Body of pancreas (tissue), 4 donors: ENCODE results near the gene NPW. TPM values are rescaled to one million over a fixed set of nuclear protein-coding genes. Genes with fewer than 3 reads are reported as not detected.
A peak's percentile ranks its signal among the peaks of the same experiment; 100 is the strongest.

Experiments
- ATAC-seq: fragments of 150-250 bp; one replicate; pipeline ENCODE4 v1.9.1; 2016
- DNase-seq, 4 donors: peaks; one replicate each; pipeline ENCODE4 v3.0.0-alpha.2; 2019
- H3K27ac ChIP-seq, 4 donors: fragments of 200-600 bp; sonication (generic); 1 replicate in 3 of 4; 2 replicates in 1 of 4; pipeline versions ENCODE4 v1.5.1 to v1.6.1; 2016 to 2019; ENCODE audit warnings: mild to moderate bottlenecking in 1 of 4, mixed read lengths in 1 of 4, moderate library complexity in 1 of 4
- H3K27me3 ChIP-seq, 2 donors: fragments of 200-600 bp; sonication (generic); one replicate each; pipeline ENCODE4 v1.6.0; 2016; ENCODE audit warnings: mild to moderate bottlenecking in 1 of 2
- H3K36me3 ChIP-seq, 2 donors: fragments of 200-600 bp; sonication (generic); replicated peaks in 1 of 2; 2 replicates each; pipeline ENCODE4 v1.5.1; 2016; ENCODE audit warnings: low read depth in 2 of 2; ENCODE audit not compliant: insufficient read depth in 1 of 2
- H3K4me1 ChIP-seq: fragments of 200-600 bp; sonication (generic); one replicate; pipeline ENCODE4 v1.6.0; 2016
- H3K4me3 ChIP-seq, 2 donors: fragments of 200-600 bp; sonication (generic); 1 replicate in 1 of 2; 2 replicates in 1 of 2; pipeline ENCODE4 v1.5.1; 2016 to 2019
- H3K9me3 ChIP-seq, 3 donors: fragments of 200-600 bp; sonication (generic); 1 replicate in 2 of 3; 2 replicates in 1 of 3; pipeline ENCODE4 v1.5.1; 2016
- POLR2A ChIP-seq, 3 donors: fragments of 450-650 bp; IDR thresholded peaks; one replicate each; pipeline ENCODE4 v1.6.1; 2016; ENCODE audit warnings: antibody characterized with exemption in 3 of 3, mild to moderate bottlenecking in 2 of 3
- WGBS, 2 donors: methylation state at CpG; one replicate each; pipeline ENCODE4 v1.1.5; 2017; 5-methylcytosine and 5-hydroxymethylcytosine counted together
- intact Hi-C: fragments of 100-400 bp; cut with DNase I; formaldehyde crosslinking; loops from one replicate; pipeline ENCODE4 v1.15.1; 2023
- total RNA-seq, 2 donors: library from RNA; depleted of rRNA; stranded (reverse); fragments of >200 nt; gene quantifications; one replicate each; pipeline ENCODE4 v1.1.0, GENCODE V29; 2016
- TF ChIP-seq, protein P1 (sequence below), 7 experiments: fragments of 450-650 bp in 4 of 7; fragments of 200-600 bp in 3 of 7; sonication (generic) in 3 of 7; IDR thresholded peaks; one replicate each; pipeline ENCODE4 v1.5.1; 2016 to 2019; ENCODE audit warnings: antibody characterized with exemption in 7 of 7

The NPW gene
- total RNA-seq, 2 donors from 2014 or later, result not detected

DNA sequence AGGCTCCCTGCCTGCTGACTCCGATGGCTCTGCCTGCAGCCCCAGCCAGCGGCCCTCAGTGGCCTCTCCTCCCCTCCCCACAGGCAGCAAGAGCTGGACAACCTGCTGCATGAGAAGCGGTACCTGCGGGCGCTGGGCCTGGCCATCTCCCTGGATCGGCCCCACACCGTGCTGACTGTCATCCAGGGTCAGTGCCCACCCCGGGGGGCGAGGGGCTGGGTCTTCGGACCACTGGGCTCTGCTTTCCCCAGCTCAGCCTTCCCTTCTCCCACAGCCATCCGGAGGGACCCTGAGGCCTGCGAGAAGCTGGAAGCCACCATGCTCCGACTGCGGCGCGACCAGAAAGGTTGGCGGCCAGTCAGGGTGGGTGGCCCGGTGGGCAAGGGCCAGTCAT is 41.7 kb upstream of the NPW start:
- intact Hi-C loops, result no loop called here
- Histone ChIP-seq H3K27me3 (no peaks in the 10 kb centered on the region), H3K36me3 (peaks cover 0 to 20% of the 10 kb centered on the region in 2 donors), H3K4me3 (no peak overlapping the region), H3K9me3 (no peaks in the 10 kb centered on the region), H3K27ac (no peak overlapping the region), H3K4me1 (peaks cover 54% of the 10 kb centered on the region)
- no peak for TF ChIP-seq POLR2A (IDR thresholded peaks at IDR 0.05)
- TF ChIP-seq, protein P1, sequence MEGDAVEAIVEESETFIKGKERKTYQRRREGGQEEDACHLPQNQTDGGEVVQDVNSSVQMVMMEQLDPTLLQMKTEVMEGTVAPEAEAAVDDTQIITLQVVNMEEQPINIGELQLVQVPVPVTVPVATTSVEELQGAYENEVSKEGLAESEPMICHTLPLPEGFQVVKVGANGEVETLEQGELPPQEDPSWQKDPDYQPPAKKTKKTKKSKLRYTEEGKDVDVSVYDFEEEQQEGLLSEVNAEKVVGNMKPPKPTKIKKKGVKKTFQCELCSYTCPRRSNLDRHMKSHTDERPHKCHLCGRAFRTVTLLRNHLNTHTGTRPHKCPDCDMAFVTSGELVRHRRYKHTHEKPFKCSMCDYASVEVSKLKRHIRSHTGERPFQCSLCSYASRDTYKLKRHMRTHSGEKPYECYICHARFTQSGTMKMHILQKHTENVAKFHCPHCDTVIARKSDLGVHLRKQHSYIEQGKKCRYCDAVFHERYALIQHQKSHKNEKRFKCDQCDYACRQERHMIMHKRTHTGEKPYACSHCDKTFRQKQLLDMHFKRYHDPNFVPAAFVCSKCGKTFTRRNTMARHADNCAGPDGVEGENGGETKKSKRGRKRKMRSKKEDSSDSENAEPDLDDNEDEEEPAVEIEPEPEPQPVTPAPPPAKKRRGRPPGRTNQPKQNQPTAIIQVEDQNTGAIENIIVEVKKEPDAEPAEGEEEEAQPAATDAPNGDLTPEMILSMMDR (IDR thresholded peaks at IDR 0.05), result no peak
- ATAC-seq (no peak), DNase-seq (no peak)
- WGBS, 2 donors, result 83 to 92% methylated on average over 1 to 15 of the region's 18 CpGs

DNA sequence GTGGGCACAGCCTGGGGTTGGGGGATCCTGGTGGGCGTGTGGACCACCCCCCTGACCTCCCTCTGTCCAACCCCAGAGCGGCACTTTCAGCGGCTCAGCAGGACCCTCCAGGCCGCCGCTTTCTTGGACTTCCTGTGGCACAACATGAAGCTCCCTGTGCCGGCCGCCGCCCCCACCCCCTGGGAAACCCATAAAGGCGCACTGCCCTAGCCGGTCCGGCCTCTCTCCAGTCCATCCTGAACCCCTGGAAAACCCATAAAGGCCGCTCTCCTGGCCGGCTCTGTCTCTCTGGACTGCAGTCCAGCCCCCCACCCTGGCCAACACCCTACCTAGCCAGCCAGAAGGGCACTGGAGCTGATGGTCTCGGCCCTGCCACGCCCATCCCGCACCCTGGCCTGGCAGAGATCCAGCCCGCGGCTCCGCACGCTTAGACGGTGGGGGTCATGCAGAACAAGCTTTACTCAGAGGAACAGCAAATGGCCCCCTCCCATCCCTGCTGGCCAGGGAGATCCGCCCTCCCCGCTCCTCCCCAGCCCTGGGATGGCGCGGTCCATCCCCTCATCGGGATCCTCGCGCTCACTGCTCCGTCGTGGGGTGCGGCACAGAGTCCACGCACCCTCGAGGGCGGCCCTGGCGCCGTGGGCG is 41.0 kb upstream of the NPW start:
- TF ChIP-seq, protein P1 (IDR thresholded peaks at IDR 0.05), result no peak
- no peak for TF ChIP-seq POLR2A (IDR thresholded peaks at IDR 0.05)
- Histone ChIP-seq H3K4me1 (peaks cover 54% of the 10 kb centered on the region), H3K27ac (peak overlapping the region in 3 of 4 donors; percentile 52 to 78 (median 74)), H3K4me3 (peak overlapping the region in 1 of 2 donors; percentile 16), H3K27me3 (no peaks in the 10 kb centered on the region), H3K9me3 (no peaks in the 10 kb centered on the region), H3K36me3 (peaks cover 0 to 20% of the 10 kb centered on the region in 2 donors)
- intact Hi-C loops, result no loop called here
- 49 to 100% methylated on average over 2 to 34 of the region's 37 CpGs for WGBS, 2 donors
- no peak for DNase-seq
- no peak for ATAC-seq

DNA sequence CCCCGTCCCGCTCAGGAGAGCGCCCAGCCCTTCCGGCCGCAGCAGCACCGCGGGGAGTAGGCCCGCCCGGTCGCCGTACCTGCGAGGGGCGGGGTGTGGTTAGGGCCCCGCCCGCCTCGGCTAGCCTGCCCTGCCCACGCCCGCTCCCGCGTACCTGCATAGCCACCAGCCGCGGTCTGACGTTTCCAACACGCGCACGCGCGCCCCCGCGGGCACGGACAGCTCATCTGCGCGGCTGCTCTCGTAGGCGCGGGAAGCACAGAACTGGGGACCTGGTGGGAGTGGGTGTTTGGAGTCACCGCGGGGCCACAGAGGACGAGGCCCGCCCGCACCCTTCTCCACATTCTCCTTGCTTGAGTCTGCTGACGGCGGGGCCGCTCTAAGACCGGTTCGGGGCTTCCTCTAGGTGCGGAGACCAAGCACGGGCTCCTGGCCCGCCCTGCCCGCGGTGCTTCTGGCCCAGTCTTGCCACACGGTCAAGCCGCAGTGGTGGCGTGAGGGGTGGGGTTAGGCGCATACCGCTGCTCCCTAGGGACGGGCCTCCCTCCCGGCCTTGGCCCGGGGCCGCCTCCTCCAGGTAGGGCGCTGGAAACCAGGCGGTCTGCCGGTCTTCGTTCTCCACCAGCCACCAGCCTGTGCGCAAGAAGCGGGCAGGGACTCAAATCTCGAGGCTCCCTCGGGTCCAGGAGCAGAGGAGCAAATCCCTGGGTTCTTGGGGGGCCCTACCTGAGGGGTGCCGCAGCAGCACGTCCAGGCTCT is 40.1 kb upstream of the NPW start:
- Histone ChIP-seq H3K27ac (peak overlapping the region; percentile 2 to 78 (median 63)), H3K4me1 (peaks cover 52% of the 10 kb centered on the region), H3K9me3 (no peaks in the 10 kb centered on the region), H3K36me3 (peaks cover 0 to 20% of the 10 kb centered on the region in 2 donors), H3K4me3 (peak overlapping the region in 1 of 2 donors; percentile 16), H3K27me3 (no peaks in the 10 kb centered on the region)
- ATAC-seq (peak; percentile 67), DNase-seq (peak; percentile 87 to 91 (median 90))
- WGBS, 2 donors, result 6 to 24% methylated on average over 6 to 66 of the region's 70 CpGs
- TF ChIP-seq, protein P1 (IDR thresholded peaks at IDR 0.05), result no peak
- peak; percentile 55 to 75 (median 74) for TF ChIP-seq POLR2A (IDR thresholded peaks at IDR 0.05)
- intact Hi-C loops, result no loop called here

DNA sequence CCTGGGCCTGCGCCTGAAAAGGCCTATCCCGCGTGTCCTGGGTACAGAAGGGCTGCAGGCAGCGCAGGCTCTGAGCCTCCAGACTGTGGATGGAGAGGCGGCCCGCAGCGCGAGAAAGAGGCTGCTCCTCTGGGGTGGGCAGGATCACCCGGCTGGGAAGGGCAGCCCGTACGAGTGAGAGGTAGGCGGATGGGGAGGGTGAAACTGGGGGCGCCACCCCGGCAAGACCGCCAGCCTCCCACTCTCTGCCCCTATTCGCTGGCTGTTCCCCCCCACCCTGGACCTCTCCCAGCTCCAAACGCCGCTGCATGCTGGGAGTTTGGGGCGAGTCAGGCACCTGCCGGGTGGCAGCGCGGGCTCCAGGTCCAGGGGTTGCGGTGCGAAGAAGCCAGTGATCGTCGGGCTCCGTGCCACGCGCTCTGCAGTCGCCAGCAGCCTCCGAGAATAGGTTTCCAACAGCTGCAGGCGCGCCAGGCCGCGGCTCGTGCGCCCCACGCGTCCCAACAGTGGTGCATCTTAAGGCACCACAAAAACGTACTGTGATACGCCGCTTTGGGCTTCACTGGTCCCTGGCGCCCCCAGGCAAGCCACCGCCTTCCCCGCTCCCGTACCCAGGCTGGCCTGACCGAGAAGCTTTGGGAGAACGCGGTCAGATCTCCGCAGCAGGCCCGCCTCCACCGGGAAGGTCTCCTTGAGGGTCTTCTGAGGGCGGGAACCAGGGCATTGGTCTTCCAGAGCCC is 39.4 kb upstream of the NPW start:
- ATAC-seq (no peak), DNase-seq (peak in 2 of 4 donors; percentile 53 to 57)

More for the DNA sequence above, 39.4 kb upstream of the NPW start:
- Histone ChIP-seq H3K9me3 (no peaks in the 10 kb centered on the region), H3K27ac (peak overlapping the region in 3 of 4 donors; percentile 52 to 78 (median 74)), H3K4me3 (no peak overlapping the region), H3K36me3 (peaks cover 0 to 16% of the 10 kb centered on the region in 2 donors), H3K27me3 (no peaks in the 10 kb centered on the region), H3K4me1 (peaks cover 60% of the 10 kb centered on the region)
- intact Hi-C loops, result no loop called here
- 11 to 36% methylated on average over 7 to 52 of the region's 53 CpGs for WGBS, 2 donors
- no peak for TF ChIP-seq POLR2A (IDR thresholded peaks at IDR 0.05)
- TF ChIP-seq, protein P1 (IDR thresholded peaks at IDR 0.05), result no peak
